Astrocyte (in vitro differentiated cells and primary cell): ENCODE measurements around the gene KBTBD4. TPM values are rescaled to one million over a fixed set of nuclear protein-coding genes. Genes with fewer than 3 reads are reported as not detected.

Experiments used
- DNase-seq: peaks from one replicate; pipeline ENCODE4 v3.0.0-alpha.2; 2010; ENCODE audit warnings: low read depth
- FAIRE-seq: peaks from 2 replicates; lab custom pipeline; 2011; peaks lifted over from hg19 to GRCh38; lab: Jason Lieb, UNC
- H2AFZ ChIP-seq: 2 replicates; pipeline ENCODE4 v1.6.0; 2012; ENCODE audit warnings: low read depth, low read length, inconsistent platforms
- H3K27ac ChIP-seq: 2 replicates; pipeline ENCODE4 v1.5.1; 2011; ENCODE audit warnings: low read depth, low read length, inconsistent platforms
- H3K27me3 ChIP-seq: 2 replicates; pipeline ENCODE4 v1.6.0; 2011; ENCODE audit warnings: low read length, inconsistent platforms; ENCODE audit not compliant: insufficient read depth
- H3K36me3 ChIP-seq: 2 replicates; pipeline ENCODE4 v1.5.1; 2011; ENCODE audit warnings: low read length, inconsistent platforms; ENCODE audit not compliant: insufficient read depth
- H3K4me1 ChIP-seq: 2 replicates; pipeline ENCODE4 v1.5.1; 2011; ENCODE audit warnings: low read length, inconsistent platforms; ENCODE audit not compliant: insufficient read depth
- H3K4me2 ChIP-seq: 2 replicates; pipeline ENCODE4 v1.6.0; 2012; ENCODE audit warnings: low read length, inconsistent platforms
- H3K4me3 ChIP-seq: 2 replicates; pipeline ENCODE4 v1.5.1; 2011; ENCODE audit warnings: low read depth, mild to moderate bottlenecking, low read length, inconsistent platforms; ENCODE audit not compliant: insufficient read depth
- H3K79me2 ChIP-seq: 2 replicates; pipeline ENCODE4 v1.6.0; 2012; ENCODE audit warnings: mild to moderate bottlenecking, low read length, inconsistent platforms; ENCODE audit not compliant: insufficient read depth
- H3K9ac ChIP-seq: 2 replicates; pipeline ENCODE4 v1.6.0; 2012; ENCODE audit warnings: mild to moderate bottlenecking, low read length, inconsistent platforms
- H3K9me3 ChIP-seq: 2 replicates; pipeline ENCODE4 v1.5.1; 2012; ENCODE audit warnings: low read depth, mild to moderate bottlenecking, low read length, inconsistent platforms; ENCODE audit not compliant: insufficient read depth
- H4K20me1 ChIP-seq: 2 replicates; pipeline ENCODE4 v1.6.0; 2012; ENCODE audit warnings: low read length, inconsistent platforms; ENCODE audit not compliant: insufficient read depth
- H3K27ac Mint-ChIP-seq: one replicate; pipeline ENCODE4 v1.8.0; 2021; ENCODE audit warnings: mild to moderate bottlenecking, mixed read lengths; ENCODE audit not compliant: unreplicated experiment
- H3K27me3 Mint-ChIP-seq: one replicate; pipeline ENCODE4 v1.8.0; 2021; ENCODE audit warnings: low read depth, mixed read lengths; ENCODE audit not compliant: unreplicated experiment
- H3K36me3 Mint-ChIP-seq: one replicate; pipeline ENCODE4 v1.8.0; 2021; ENCODE audit warnings: low read depth, mixed read lengths; ENCODE audit not compliant: unreplicated experiment
- H3K4me1 Mint-ChIP-seq: one replicate; pipeline ENCODE4 v1.8.0; 2021; ENCODE audit warnings: low read depth, mixed read lengths; ENCODE audit not compliant: unreplicated experiment
- H3K4me3 Mint-ChIP-seq: one replicate; pipeline ENCODE4 v1.8.0; 2021; ENCODE audit warnings: mild to moderate bottlenecking, moderate library complexity, mixed read lengths; ENCODE audit not compliant: unreplicated experiment
- H3K9me3 Mint-ChIP-seq: one replicate; pipeline ENCODE4 v1.8.0; 2021; ENCODE audit warnings: mild to moderate bottlenecking, mixed read lengths; ENCODE audit not compliant: unreplicated experiment
- CTCF ChIP-seq: IDR thresholded peaks from 2 replicates; pipeline ENCODE4 v1.5.1; 2011; ENCODE audit warnings: low read depth, mild to moderate bottlenecking, inconsistent platforms, low read length, moderate library complexity; ENCODE audit not compliant: insufficient read depth
- EZH2 ChIP-seq: IDR thresholded peaks from 2 replicates; pipeline ENCODE4 v1.6.1; 2012; ENCODE audit warnings: mild to moderate bottlenecking, low read length, inconsistent platforms; ENCODE audit not compliant: insufficient read depth
- total RNA-seq: library from RNA; stranded (reverse); gene quantifications from 2 replicates; pipeline ENCODE4 v1.2.1, GENCODE V29; 2021

The KBTBD4 gene
- total RNA-seq, 1 donor from 2014 or later = 11.9 TPM

DNA sequence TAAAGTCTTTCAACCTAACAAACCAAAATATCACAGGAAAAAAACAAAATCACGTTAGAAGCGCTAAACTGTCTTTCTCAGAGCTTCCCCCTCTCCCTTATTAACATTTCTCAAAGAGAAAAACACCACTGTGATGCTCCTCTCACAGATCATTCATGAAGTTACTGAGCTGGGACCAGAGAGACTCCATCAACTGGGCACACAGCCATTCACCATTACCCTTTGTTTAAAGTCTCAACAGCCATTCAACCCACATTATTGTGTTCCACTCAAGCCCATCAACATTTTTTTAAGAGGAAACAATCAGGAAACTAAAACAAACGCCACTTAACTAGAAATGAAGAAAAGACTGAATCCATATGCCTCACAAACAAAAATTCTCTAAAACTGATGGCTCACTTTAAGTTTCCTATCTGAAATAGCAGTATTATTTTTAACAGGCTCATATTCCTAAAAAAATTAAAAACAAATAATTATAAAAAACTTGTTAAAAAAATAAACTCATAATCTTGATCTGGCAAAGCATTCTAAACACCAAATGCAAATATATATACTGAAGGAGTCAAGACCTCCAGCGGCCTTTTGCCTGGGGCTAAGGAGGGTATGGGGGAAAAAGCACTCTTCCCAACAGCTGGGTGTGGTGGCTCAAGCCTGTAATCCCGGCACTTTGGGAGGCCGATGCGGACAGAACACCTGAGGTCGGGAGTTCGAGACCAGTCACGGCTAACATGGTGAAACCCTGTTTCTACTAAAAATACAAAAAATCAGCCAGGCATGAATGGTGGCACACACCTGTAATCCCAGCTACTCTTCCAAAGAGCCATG lies 39.8 kb downstream of the KBTBD4 start:
- no peak overlapping the region for H2AFZ ChIP-seq
- peaks cover 97% of the 10 kb centered on the region for H3K79me2 ChIP-seq
- H3K9me3 ChIP-seq = no peaks in the 10 kb centered on the region
- FAIRE-seq (no peak), DNase-seq (no peak)
- Mint-ChIP-seq H3K27ac (peak overlapping the region; percentile 27), H3K4me1 (peaks cover 29% of the 10 kb centered on the region), H3K36me3 (no peaks in the 10 kb centered on the region), H3K27me3 (no peaks in the 10 kb centered on the region), H3K9me3 (no peaks in the 10 kb centered on the region), H3K4me3 (no peak overlapping the region)
- peak overlapping the region; percentile 60 for H3K9ac ChIP-seq
- TF ChIP-seq EZH2 = no peak
- no peak for TF ChIP-seq CTCF
- H3K4me3 ChIP-seq = no peak overlapping the region
- H3K27ac ChIP-seq = peak overlapping the region; percentile 75
- peaks cover 24% of the 10 kb centered on the region for H3K4me1 ChIP-seq
- H3K27me3 ChIP-seq = no peaks in the 10 kb centered on the region
- peaks cover 93% of the 10 kb centered on the region for H4K20me1 ChIP-seq
- H3K36me3 ChIP-seq = no peaks in the 10 kb centered on the region
- H3K4me2 ChIP-seq = peak overlapping the region; percentile 78

DNA sequence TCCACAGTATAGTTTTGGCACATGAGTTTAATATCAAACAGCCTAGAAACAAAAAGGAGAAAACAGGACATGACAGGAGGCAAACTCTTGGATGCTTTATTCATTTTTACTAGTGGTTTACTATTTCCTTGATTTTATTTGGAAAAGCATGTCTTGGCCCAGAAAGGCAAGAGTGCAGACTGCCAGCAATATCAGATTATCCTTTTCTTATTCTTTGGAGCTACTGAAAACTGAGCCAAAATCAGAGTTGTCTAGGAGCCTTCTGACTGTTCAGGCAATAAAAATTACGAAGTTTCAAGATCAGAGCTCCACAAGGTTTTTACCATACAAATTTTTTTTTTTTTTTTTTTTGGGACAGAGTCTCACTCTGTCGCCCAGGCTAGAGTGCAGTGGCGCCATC lies 41.9 kb downstream of the KBTBD4 start:
- FAIRE-seq (no peak), DNase-seq (no peak)
- peaks cover 36% of the 10 kb centered on the region for H3K4me1 ChIP-seq
- TF ChIP-seq EZH2 (no peak), CTCF (no peak)
- H3K4me1 Mint-ChIP-seq = peaks cover 41% of the 10 kb centered on the region
- no peak overlapping the region for H3K27ac ChIP-seq
- H3K36me3 ChIP-seq = no peaks in the 10 kb centered on the region
- no peak overlapping the region for H3K4me3 ChIP-seq
- H4K20me1 ChIP-seq = peaks cover 91% of the 10 kb centered on the region
- no peaks in the 10 kb centered on the region for H3K9me3 Mint-ChIP-seq
- peaks cover 97% of the 10 kb centered on the region for H3K79me2 ChIP-seq
- no peak overlapping the region for H3K4me2 ChIP-seq
- no peaks in the 10 kb centered on the region for H3K27me3 Mint-ChIP-seq
- H3K36me3 Mint-ChIP-seq = no peaks in the 10 kb centered on the region
- no peak overlapping the region for H3K4me3 Mint-ChIP-seq
- no peak overlapping the region for H2AFZ ChIP-seq
- no peak overlapping the region for H3K9ac ChIP-seq
- H3K27ac Mint-ChIP-seq = no peak overlapping the region
- no peaks in the 10 kb centered on the region for H3K27me3 ChIP-seq
- H3K9me3 ChIP-seq = no peaks in the 10 kb centered on the region

DNA sequence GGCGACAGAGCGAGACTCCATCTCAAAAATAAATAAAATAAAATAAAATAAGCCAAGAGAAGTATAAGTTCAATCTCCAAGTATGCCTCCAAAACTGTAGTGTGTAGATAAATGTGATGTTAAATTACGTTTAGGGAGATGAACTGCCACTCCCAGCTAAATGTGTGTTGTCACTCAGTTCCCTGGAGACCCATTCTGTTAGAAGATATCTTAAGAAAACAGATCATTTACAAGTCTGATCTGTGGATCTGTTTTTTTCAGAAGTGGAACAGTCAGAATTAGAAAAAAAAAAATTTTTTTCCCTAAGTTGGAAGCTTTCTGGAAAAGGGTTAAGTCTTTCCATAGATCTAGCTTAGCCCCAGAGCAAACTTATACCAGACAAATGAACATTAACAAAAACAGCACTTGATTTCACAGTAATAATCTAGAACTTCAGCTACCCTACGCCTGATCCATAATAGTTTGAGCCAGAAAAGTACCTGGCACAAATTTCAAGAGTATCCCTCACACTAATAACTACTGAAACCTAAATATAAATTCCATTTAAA lies 44.0 kb downstream of the KBTBD4 start:
- Mint-ChIP-seq H3K9me3 (no peaks in the 10 kb centered on the region), H3K4me3 (no peak overlapping the region), H3K27ac (no peak overlapping the region), H3K27me3 (no peaks in the 10 kb centered on the region), H3K36me3 (peaks cover 5% of the 10 kb centered on the region), H3K4me1 (peaks cover 37% of the 10 kb centered on the region)
- Histone ChIP-seq H3K4me3 (no peak overlapping the region), H3K36me3 (no peaks in the 10 kb centered on the region), H4K20me1 (peaks cover 93% of the 10 kb centered on the region), H2AFZ (no peak overlapping the region), H3K79me2 (peaks cover 99% of the 10 kb centered on the region), H3K9ac (no peak overlapping the region), H3K27ac (no peak overlapping the region), H3K9me3 (no peaks in the 10 kb centered on the region), H3K4me2 (no peak overlapping the region), H3K4me1 (peaks cover 22% of the 10 kb centered on the region), H3K27me3 (no peaks in the 10 kb centered on the region)
- FAIRE-seq = no peak
- DNase-seq = no peak
- TF ChIP-seq CTCF = no peak
- no peak for TF ChIP-seq EZH2
